HepG2 (cell line): ENCODE data around the gene NOS2.
"Not testable (repeated sequence)": the region's sequence is repeated elsewhere in the genome, so short reads cannot be mapped to it uniquely, and the experiment has no call there.

ENCODE experiments used
- ELF1 ChIP-seq: sonication (generic); formaldehyde crosslinking; IDR thresholded peaks from 2 replicates; pipeline ENCODE4 v1.4.0; 2020; ENCODE audit warnings: missing genetic modification reagents
- FOSL1 ChIP-seq: sonication (generic); formaldehyde crosslinking; IDR thresholded peaks from 2 replicates; pipeline ENCODE4 v1.9.0; 2021; ENCODE audit warnings: missing genetic modification reagents, borderline replicate concordance
- FOXC1 ChIP-seq: sonication (generic); formaldehyde crosslinking; IDR thresholded peaks from 2 replicates; pipeline ENCODE4 v1.8.0; 2022; ENCODE audit warnings: mild to moderate bottlenecking, missing genetic modification reagents, borderline replicate concordance
- HOXA7 ChIP-seq: sonication (generic); formaldehyde crosslinking; IDR thresholded peaks from 2 replicates; pipeline ENCODE4 v1.8.1; 2022; ENCODE audit warnings: mild to moderate bottlenecking, missing genetic modification reagents, moderate library complexity
- ONECUT2 ChIP-seq: sonication (generic); formaldehyde crosslinking; IDR thresholded peaks from 2 replicates; pipeline ENCODE4 v1.4.0; 2020; ENCODE audit warnings: missing genetic modification reagents
- POLR2A ChIP-seq, 2 experiments: IDR thresholded peaks; 2 replicates each; pipeline ENCODE4 v1.6.1; 2011; ENCODE audit warnings: low read depth in 2 of 2, low read length in 2 of 2, mild to moderate bottlenecking in 1 of 2, moderate library complexity in 1 of 2; ENCODE audit not compliant: insufficient read depth in 1 of 2
- POLR2AphosphoS5 ChIP-seq: IDR thresholded peaks from 2 replicates; pipeline ENCODE4 v1.6.1; 2012; ENCODE audit warnings: low read depth, low read length
- TCF12 ChIP-seq, 2 experiments: fragments of 450-650 bp in 1 of 2; sonication (generic) in 1 of 2; formaldehyde crosslinking in 1 of 2; IDR thresholded peaks; 2 replicates each; pipeline versions ENCODE4 v1.6.1 to v1.8.0; 2017 to 2022; ENCODE audit warnings: antibody characterized with exemption in 1 of 2, mild to moderate bottlenecking in 1 of 2, missing genetic modification reagents in 1 of 2, moderate library complexity in 1 of 2
- ZNF224 ChIP-seq: sonication (generic); formaldehyde crosslinking; IDR thresholded peaks from 2 replicates; pipeline ENCODE4 v1.5.0; 2020; ENCODE audit warnings: mild to moderate bottlenecking, missing genetic modification reagents
- ZNF549 ChIP-seq: sonication (generic); formaldehyde crosslinking; IDR thresholded peaks from 2 replicates; pipeline ENCODE4 v1.5.0; 2020; ENCODE audit warnings: missing genetic modification reagents
- TF ChIP-seq, protein P1 (sequence below): sonication (generic); formaldehyde crosslinking; IDR thresholded peaks from 2 replicates; pipeline ENCODE4 v1.5.0; 2020; ENCODE audit warnings: missing genetic modification reagents
- TF ChIP-seq, protein P2 (sequence below), 2 experiments: sonication (generic) in 1 of 2; formaldehyde crosslinking in 1 of 2; IDR thresholded peaks; 2 replicates each; pipeline versions ENCODE4 v1.4.0 to v1.6.1; 2018 to 2020; ENCODE audit warnings: missing genetic modification reagents in 2 of 2, borderline replicate concordance in 1 of 2, low read depth in 1 of 2, mild to moderate bottlenecking in 1 of 2, missing biosample characterization in 1 of 2
- TF ChIP-seq, protein P3 (sequence below): sonication (generic); formaldehyde crosslinking; IDR thresholded peaks from 2 replicates; pipeline ENCODE4 v1.5.0; 2020; ENCODE audit warnings: mild to moderate bottlenecking, missing genetic modification reagents, moderate library complexity

DNA sequence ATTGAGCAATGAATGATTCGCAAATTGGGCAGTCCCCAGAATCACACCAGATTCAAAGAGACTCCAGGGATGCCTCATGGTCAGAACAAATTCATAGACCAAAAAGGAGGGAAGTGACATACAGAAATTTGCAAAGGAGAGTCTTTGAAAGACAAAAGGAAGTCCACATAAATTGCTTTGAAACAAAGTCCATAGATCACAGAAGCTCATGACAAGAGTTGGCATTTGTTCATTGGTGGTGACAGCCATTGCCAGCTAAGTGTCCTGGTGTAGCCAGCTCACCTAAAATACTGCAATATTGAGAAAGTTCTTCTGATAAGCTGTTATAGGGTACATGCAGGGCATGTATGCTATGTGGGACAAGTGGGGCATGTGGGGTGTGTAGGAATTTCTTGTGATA, 37.4 kb upstream of the NOS2 start:
- TF ChIP-seq, protein P1, sequence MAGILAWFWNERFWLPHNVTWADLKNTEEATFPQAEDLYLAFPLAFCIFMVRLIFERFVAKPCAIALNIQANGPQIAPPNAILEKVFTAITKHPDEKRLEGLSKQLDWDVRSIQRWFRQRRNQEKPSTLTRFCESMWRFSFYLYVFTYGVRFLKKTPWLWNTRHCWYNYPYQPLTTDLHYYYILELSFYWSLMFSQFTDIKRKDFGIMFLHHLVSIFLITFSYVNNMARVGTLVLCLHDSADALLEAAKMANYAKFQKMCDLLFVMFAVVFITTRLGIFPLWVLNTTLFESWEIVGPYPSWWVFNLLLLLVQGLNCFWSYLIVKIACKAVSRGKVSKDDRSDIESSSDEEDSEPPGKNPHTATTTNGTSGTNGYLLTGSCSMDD (CRISPR knock-in tag), result not testable (repeated sequence)
- not testable (repeated sequence) for TF ChIP-seq POLR2AphosphoS5; FOSL1 (CRISPR knock-in tag); ONECUT2 (CRISPR knock-in tag); ELF1; POLR2A (IDR thresholded peaks at IDR 0.05; ENCODE audit: insufficient read depth in 1 of 2, low read depth in 2 of 2, low read length in 2 of 2); ZNF549; ZNF224 (CRISPR knock-in tag); HOXA7; TCF12 (IDR thresholded peaks at IDR 0.05); TCF12 (CRISPR knock-in tag; IDR thresholded peaks at IDR 0.05); FOXC1 (CRISPR knock-in tag)
- TF ChIP-seq, protein P2, sequence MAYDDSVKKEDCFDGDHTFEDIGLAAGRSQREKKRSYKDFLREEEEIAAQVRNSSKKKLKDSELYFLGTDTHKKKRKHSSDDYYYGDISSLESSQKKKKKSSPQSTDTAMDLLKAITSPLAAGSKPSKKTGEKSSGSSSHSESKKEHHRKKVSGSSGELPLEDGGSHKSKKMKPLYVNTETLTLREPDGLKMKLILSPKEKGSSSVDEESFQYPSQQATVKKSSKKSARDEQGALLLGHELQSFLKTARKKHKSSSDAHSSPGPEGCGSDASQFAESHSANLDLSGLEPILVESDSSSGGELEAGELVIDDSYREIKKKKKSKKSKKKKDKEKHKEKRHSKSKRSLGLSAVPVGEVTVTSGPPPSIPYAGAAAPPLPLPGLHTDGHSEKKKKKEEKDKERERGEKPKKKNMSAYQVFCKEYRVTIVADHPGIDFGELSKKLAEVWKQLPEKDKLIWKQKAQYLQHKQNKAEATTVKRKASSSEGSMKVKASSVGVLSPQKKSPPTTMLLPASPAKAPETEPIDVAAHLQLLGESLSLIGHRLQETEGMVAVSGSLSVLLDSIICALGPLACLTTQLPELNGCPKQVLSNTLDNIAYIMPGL (CRISPR knock-in tag; IDR thresholded peaks at IDR 0.05; ENCODE audit: borderline replicate concordance in 1 of 2, low read depth in 1 of 2), result not testable (repeated sequence)
- TF ChIP-seq, protein P3, sequence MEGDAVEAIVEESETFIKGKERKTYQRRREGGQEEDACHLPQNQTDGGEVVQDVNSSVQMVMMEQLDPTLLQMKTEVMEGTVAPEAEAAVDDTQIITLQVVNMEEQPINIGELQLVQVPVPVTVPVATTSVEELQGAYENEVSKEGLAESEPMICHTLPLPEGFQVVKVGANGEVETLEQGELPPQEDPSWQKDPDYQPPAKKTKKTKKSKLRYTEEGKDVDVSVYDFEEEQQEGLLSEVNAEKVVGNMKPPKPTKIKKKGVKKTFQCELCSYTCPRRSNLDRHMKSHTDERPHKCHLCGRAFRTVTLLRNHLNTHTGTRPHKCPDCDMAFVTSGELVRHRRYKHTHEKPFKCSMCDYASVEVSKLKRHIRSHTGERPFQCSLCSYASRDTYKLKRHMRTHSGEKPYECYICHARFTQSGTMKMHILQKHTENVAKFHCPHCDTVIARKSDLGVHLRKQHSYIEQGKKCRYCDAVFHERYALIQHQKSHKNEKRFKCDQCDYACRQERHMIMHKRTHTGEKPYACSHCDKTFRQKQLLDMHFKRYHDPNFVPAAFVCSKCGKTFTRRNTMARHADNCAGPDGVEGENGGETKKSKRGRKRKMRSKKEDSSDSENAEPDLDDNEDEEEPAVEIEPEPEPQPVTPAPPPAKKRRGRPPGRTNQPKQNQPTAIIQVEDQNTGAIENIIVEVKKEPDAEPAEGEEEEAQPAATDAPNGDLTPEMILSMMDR (CRISPR knock-in tag), result not testable (repeated sequence)
